T1000 (cell line): Measurements from ENCODE around the gene IGF2R.

Experiments
- DNase-seq: peaks from one replicate; lab custom pipeline; 2025; ENCODE audit warnings: mixed read lengths; lab: John Stamatoyannopoulos, UW

IGF2R gene

DNA sequence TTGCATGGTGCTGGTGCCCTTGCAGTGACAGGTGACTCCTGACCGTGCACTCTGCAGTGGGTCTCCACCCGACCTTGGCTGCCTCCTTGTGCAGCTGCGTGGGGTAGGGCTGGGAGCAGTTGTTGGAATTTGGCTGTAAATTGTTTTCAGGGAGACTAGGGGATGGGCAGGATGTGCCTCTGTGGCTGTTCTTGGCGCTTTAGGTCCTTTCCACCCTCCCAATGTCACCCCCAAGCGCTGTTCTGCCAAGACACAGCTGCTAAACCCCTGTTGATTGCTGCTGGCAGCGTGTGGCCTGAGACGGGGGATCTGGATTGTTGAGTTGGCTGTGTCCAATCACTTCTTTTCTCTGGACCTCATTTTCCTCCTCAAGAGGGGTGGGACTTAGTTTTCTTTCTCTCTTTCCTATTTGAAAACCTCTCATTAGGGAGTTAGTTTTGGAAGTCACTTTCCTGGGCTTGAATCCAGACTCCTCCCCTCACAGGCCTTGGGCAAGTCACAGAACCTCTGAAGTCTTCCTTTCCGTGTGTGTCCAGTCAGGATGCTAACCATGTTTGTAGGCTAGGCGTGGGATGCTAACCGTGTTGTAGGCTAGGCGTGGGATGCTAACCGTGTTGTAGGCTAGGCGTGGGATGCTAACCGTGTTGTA, 8.5 kb downstream of the IGF2R start:
- DNase-seq = no peak

GRCh38 chr6:159977904-159978268, 9.0 kb downstream of the IGF2R start:
- DNase-seq = no peak

DNA sequence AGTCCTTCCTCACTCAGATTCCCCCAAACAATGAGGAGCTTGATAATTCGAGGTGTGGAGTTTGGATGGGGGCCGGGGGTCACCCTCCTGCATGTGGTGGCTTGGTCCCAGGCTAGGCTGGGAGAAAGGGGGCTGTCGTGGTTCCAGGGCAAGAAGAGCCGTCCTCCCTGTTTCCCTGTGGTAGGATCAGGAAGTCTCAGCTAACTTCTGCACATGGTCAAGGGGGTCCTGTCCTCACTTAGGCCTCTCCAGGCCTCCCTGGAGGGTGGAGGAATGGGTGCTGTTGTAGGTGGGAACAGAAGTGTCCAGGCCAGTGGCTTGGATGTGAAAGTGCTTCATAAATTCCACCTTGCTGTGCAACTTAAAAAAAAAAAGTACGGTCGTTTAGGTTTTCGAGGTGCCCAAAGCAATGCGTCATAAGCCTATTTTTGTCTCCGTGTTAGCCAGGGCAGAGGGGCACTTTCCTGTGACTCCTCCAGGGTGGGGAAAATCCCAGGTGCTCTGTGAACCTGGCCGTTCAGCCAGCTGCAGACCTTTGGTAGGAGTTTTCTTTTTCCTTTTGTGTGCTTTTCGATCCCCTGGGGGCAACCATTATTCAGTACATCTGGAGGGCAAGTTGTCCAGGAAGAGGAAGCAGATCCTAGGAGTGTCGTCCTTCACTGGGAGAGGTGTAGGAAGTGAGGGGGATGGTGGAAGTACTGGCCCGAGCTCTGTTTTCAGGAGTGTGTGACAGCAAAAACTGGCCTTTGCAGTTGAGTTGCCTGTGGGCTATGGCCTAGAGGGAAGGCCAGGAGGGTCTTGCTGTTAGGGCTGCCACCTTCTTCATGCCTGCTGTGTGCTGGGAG, 9.6 kb downstream of the IGF2R start:
- DNase-seq = no peak

- DNase-seq = peak; percentile 10
Observed at GRCh38 chr6:159979136-159979874, 10.4 kb downstream of the IGF2R start.

GRCh38 chr6:159980474-159980873, 11.6 kb downstream of the IGF2R start:
- no peak for DNase-seq

DNA sequence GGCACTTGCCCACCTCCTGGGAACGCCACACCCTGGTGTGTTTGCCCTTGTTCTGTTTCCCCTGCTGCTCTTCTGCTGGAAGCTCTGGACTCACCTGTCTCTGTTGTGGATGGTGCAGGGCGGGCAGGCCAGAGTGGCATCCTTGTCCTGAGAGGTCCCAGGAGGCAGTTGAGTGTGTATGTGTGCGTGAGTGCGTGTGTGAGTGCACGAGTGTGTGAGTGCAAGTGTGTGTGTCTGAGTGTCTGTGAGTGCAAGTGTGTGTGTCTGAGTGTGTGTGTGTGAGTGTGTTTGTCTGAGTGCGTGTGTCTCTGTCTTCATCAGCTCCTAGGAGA, 12.2 kb downstream of the IGF2R start:
- DNase-seq = no peak

DNA sequence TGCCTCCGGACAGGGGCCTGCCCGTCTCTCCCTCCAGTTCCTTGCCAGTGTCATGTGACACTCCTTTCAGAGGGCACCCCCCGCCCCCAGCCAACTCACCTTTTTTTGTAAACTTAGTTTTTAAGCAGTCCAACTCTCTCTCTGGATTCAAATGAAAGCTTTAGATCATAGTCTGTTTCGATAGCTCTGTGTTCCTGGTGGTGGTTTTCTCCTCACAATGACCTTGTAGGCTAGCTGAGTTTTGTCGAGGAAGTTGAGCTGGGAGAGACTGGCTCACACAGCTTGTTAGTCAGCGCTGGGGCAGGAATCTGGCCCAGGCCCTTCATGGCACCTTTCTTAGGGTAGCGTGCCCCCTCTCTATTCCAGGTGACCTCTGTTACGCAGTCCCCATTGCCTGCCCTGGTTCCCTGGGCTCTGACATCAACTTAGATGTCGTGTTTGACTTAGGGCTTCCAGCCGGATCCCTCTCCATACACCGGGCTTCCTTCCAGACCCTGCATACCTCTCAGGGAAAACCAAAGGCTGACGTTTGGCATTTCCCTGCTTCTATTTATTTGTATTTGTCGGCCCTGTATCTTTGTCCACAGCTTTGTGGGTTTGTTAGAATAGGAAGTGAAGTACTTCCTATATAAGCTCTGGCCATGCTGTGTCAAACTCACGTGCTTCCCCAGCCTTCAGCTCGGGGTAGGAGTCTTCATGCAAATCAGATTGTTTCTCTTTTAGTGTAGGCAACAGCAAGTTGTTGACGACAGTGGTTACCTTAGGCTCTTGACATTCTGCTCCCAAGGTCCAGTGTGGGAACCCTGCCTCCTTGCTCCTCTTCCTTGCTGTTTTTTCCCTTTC, 12.7 kb downstream of the IGF2R start:
- no peak for DNase-seq

- DNase-seq = no peak
Observed at GRCh38 chr6:159982731-159983506, 14.0 kb downstream of the IGF2R start.

GRCh38 chr6:159983641-159984080, 14.8 kb downstream of the IGF2R start:
- no peak for DNase-seq

GRCh38 chr6:159984268-159984786, 15.4 kb downstream of the IGF2R start:
- peak; percentile 50 for DNase-seq

DNA sequence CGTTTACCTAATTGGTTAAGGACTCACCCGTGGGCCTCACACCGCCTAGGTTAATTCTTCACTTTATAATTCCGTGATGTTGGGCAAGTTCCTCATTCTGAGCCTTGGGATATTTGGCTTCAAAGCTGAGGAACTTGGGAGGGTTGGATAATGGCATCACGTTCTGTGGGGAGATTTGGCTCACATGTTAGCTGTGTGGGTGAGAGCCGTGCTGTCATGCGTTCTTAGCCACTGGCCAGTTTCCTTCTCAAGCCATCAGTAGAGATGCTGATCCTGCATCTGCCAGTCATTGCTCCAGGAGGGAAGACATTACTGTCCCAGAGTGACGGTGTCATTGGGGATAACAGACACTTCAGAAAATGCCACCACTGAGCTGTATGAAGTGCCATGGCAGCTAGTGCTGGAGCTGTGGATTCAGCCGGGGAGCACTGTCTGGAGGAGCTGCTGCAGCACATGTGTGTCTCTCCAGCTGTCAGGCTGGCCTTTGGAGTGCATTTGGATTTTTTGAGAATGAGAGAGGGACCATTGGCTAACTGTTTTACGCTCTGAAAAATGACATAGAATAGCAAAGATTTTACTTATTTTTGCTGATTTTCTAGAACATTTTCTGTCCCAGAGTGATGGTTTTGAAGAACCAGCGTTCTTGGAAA, 16.5 kb downstream of the IGF2R start:
- no peak for DNase-seq

DNA sequence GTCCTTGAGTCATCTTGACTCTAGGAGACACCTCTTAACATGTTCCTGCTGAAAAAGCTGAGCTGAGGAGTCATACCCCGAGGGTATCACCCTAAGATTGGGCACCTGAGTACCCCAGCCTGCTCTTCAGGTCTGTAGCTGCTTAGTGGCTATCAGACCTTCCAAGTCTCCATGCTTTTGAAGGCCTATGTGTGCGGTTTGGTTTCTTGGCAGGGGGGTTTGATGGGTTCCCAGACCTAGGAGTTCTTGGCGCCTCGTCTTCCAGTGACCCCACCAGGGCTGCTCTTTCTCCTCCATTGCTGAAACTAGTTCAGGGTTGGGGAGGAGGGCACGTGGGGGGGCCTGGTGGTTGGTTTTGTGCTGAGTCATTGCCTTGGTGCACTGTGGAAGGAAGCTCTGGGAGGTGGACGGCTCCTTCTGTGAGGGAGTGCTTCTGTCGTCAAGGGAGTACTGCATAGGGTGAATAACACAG, 20.1 kb downstream of the IGF2R start:
- no peak for DNase-seq

- DNase-seq = no peak
Observed at GRCh38 chr6:159989492-159990480, 20.9 kb downstream of the IGF2R start.

GRCh38 chr6:159992366-159992765, 23.5 kb downstream of the IGF2R start:
- DNase-seq = no peak

- DNase-seq = no peak
Observed at GRCh38 chr6:159995405-159995804, 26.5 kb downstream of the IGF2R start.

DNA sequence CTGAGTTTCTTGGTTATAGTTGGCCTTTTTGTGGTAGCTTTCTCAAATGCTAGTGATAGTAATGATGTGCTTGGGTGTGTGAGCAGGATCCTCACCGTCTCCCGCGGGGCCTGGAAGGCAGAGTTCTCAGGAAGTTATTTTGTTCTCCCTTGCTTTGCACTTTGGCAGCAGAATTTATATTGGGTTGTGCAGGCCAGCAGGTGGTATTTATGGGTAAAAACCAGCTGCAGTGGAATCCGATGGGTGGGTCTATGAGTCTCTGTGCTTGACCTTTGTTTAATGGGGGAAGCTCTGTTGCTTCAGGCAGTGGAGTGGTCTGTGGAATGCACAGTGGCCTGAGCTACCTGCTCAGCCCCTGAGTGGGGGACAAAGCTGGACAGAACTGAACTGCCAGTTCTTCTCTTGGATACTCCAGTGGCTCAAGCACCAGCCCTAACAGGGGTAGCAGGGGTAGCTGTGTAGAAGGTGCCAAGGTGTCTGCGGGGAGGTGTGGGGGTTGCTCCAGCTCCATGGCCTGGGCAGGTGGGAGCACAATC, 27.3 kb downstream of the IGF2R start:
- DNase-seq = no peak

GRCh38 chr6:159996626-159997497, 28.0 kb downstream of the IGF2R start:
- no peak for DNase-seq
